Measurements from ENCODE around the gene KAT14. TPM values are rescaled to one million over a fixed set of nuclear protein-coding genes. Genes with fewer than 3 reads are reported as not detected.
"Not testable (repeated sequence)": the region's sequence is repeated elsewhere in the genome, so short reads cannot be mapped to it uniquely, and the experiment has no call there.

KAT14 gene
- total RNA-seq, 4 donors from 2014 or later: 12.2 to 13.8 (median 13.3) TPM

- WGBS, 2 donors: 40 to 48% methylated on average over 3 of the region's 3 CpGs
- Histone ChIP-seq H3K27me3 (no peaks in the 10 kb centered on the region), H3K27ac (no peak overlapping the region), H3K4me1 (no peaks in the 10 kb centered on the region), H3K36me3 (peaks cover 0 to 92% (median 4%) of the 10 kb centered on the region in 3 donors), H3K9me3 (no peaks in the 10 kb centered on the region), H3K4me3 (no peak overlapping the region)
- TF ChIP-seq EP300 (IDR thresholded peaks at IDR 0.05) (no peak), POLR2A (IDR thresholded peaks at IDR 0.05) (no peak), CTCF (IDR thresholded peaks at IDR 0.05) (no peak)
- no peak for DNase-seq (ENCODE audit: low spot score in 2 of 2)
These were observed 50.8 kb downstream of the KAT14 start for GRCh38 chr20:18188434-18188833.

- Histone ChIP-seq H3K9me3 (no peaks in the 10 kb centered on the region), H3K4me3 (no peak overlapping the region), H3K27me3 (no peaks in the 10 kb centered on the region), H3K4me1 (no peaks in the 10 kb centered on the region), H3K27ac (no peak overlapping the region), H3K36me3 (peaks cover 0 to 78% (median 0%) of the 10 kb centered on the region in 3 donors)
- no peak for DNase-seq (ENCODE audit: low spot score in 2 of 2)
- 83 to 90% methylated on average over 3 of the region's 3 CpGs for whole genome bisulfite sequencing, 2 donors
- TF ChIP-seq CTCF (IDR thresholded peaks at IDR 0.05): no peak
- no peak for TF ChIP-seq EP300 (IDR thresholded peaks at IDR 0.05)
- TF ChIP-seq POLR2A (IDR thresholded peaks at IDR 0.05): no peak
These were observed 52.9 kb downstream of the KAT14 start for GRCh38 chr20:18190338-18191233.

- Histone ChIP-seq H3K9me3 (no peaks in the 10 kb centered on the region), H3K27me3 (no peaks in the 10 kb centered on the region), H3K4me1 (no peaks in the 10 kb centered on the region), H3K27ac (no peak overlapping the region), H3K4me3 (no peak overlapping the region), H3K36me3 (peaks cover 0 to 75% (median 0%) of the 10 kb centered on the region in 3 donors)
- WGBS, 2 donors: 75 to 88% methylated on average over 1 of the region's 1 CpG
- TF ChIP-seq POLR2A (IDR thresholded peaks at IDR 0.05): no peak
- TF ChIP-seq EP300 (IDR thresholded peaks at IDR 0.05): no peak
- no peak for TF ChIP-seq CTCF (IDR thresholded peaks at IDR 0.05)
- no peak for DNase-seq (ENCODE audit: low spot score in 2 of 2)
These were observed 53.6 kb downstream of the KAT14 start for GRCh38 chr20:18191306-18191705.

GRCh38 chr20:18194461-18194860, 56.8 kb downstream of the KAT14 start:
- H3K27me3 ChIP-seq; H3K27ac ChIP-seq; H3K4me3 ChIP-seq; H3K9me3 ChIP-seq; H3K4me1 ChIP-seq; DNase-seq (ENCODE audit: low spot score in 2 of 2): not testable (repeated sequence)
- 90 to 93% methylated on average over 17 to 27 of the region's 35 CpGs for WGBS, 2 donors
- H3K36me3 ChIP-seq: peaks cover 0 to 45% (median 0%) of the 10 kb centered on the region in 3 donors

- H3K27ac ChIP-seq: no peak overlapping the region
- no peaks in the 10 kb centered on the region for H3K9me3 ChIP-seq
- H3K4me1 ChIP-seq: no peaks in the 10 kb centered on the region
- WGBS, 2 donors: 74 to 82% methylated on average over 3 of the region's 3 CpGs
- H3K36me3 ChIP-seq: peaks cover 0 to 33% (median 0%) of the 10 kb centered on the region in 3 donors
- no peak for TF ChIP-seq CTCF (IDR thresholded peaks at IDR 0.05)
- no peak for TF ChIP-seq POLR2A (IDR thresholded peaks at IDR 0.05)
- no peak for TF ChIP-seq EP300 (IDR thresholded peaks at IDR 0.05)
- no peak overlapping the region for H3K4me3 ChIP-seq
- no peaks in the 10 kb centered on the region for H3K27me3 ChIP-seq
- no peak for DNase-seq (ENCODE audit: low spot score in 2 of 2)
These were observed 58.3 kb downstream of the KAT14 start for GRCh38 chr20:18195931-18196330.

Data from tibial nerve (tissue), 4 donors.